ENCODE results near the gene PRRC2A. TPM values are rescaled to one million over a fixed set of nuclear protein-coding genes. Genes with fewer than 3 reads are reported as not detected.

PRRC2A gene
- total RNA-seq, 1 donor from 2014 or later, result 90.6 TPM

DNA sequence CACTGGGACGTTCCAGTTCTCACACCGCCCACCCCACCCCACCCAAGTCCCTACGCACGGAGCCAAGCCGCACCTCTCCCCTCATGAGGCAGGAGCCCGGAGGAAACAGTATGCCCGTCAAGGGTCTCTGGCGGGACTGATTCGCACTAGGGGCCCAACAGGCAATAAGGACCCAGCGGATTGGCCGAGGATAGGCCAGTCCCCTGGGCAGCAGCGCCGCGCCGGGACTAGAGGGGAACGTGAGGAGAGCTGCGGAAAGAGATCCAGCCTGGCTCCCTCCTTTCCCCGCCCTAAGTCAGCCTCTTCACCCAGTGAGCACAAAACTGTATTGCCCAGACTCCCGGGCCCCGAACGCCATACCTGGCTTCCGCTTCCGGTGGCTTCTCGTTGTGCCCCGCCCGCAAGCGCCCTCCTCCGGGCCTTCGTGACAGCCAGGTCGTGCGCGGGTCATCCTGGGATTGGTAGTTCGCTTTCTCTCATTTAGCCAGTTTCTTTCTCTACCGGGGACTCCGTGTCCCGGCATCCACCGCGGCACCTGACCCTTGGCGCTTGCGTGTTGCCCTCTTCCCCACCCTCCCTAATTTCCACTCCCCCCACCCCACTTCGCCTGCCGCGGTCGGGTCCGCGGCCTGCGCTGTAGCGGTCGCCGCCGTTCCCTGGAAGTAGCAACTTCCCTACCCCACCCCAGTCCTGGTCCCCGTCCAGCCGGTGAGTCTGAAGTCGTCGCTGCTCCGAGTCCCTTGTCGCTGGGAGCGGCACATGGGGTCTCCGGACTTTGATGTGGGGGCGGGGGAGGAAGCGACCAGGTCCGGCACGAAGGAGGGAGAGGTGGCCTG, 45.2 kb downstream of the PRRC2A start, which contains the start of gene CSNK2B:
Gene CSNK2B (plus strand): TSS at position 580 of the 836 bp plus-strand sequence. CDS start 752 bp downstream, outside the sequence.
- DNase-seq (ENCODE audit: low read depth), result peak; percentile 94

DNA sequence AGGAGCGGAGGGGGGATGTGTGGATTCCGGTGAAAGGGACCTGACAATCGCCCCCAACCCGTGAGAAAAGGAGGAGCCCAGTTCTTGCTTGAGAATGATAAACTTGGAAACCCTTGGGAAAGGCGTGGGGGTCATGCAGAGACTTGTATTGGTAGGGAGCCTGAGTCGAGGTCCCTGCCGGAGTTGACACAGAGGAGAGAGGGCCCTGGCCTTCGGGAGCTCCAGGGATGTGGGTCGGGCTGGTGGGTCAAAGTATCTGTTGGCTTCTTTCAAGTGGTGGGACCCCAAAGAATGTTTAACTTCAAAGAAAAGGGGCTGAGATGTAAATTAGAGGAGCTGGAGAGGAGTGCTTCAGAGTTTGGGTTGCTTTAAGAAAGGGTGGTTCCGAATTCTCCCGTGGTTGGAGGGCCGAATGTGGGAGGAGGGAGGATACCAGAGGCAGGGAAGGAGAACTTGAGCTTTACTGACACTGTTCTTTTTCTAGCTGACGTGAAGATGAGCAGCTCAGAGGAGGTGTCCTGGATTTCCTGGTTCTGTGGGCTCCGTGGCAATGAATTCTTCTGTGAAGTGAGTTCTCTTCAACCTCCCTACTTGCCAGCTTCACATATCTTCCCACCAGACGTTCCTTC, 45.9 kb downstream of the PRRC2A start:
- DNase-seq (ENCODE audit: low read depth), result no peak

DNA sequence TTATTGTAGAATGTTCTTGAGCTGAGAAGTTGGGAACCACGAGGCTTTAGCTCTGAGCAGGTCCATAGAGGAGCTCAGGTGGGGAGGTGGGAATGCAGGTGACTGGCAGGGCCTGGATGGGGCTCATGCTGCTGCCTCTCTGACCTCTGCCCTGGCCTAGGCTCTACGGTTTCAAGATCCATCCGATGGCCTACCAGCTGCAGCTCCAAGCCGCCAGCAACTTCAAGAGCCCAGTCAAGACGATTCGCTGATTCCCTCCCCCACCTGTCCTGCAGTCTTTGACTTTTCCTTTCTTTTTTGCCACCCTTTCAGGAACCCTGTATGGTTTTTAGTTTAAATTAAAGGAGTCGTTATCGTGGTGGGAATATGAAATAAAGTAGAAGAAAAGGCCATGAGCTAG, 49.2 kb downstream of the PRRC2A start, which contains the start of gene LY6G5B:
Gene LY6G5B (plus strand): TSS at position 301 of the 400 bp plus-strand sequence. CDS start 975 bp downstream, outside the sequence.
- no peak for DNase-seq (ENCODE audit: low read depth)

DNA sequence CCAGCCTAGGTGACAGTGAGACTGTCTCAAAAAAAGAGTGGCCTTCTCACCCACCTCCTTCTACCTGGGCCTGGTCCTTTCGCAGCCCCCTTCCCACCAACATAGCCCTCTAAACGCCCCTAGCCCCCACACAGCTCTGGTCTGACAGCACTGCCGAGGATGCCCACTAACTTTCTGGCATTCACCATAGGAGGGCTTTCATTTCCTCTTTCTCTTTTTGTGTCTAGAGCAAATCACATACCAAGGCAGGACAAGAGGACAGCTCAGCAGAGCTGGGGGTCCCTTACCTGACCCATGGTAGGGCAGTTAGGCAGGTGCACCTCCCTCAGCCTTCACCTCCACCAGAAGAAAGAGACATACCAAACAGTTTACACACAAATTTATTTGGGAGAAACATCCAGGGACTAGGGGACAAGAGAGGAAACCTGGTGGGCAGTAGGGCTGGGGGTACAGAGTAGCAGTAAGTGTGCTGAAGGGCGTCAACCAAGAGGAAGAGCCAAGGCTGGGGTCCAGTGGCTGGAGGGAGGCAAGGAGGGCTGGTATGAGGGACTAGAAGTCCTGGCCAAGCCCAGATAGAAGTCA, 55.9 kb downstream of the PRRC2A start:
- no peak for DNase-seq (ENCODE audit: low read depth)

DNA sequence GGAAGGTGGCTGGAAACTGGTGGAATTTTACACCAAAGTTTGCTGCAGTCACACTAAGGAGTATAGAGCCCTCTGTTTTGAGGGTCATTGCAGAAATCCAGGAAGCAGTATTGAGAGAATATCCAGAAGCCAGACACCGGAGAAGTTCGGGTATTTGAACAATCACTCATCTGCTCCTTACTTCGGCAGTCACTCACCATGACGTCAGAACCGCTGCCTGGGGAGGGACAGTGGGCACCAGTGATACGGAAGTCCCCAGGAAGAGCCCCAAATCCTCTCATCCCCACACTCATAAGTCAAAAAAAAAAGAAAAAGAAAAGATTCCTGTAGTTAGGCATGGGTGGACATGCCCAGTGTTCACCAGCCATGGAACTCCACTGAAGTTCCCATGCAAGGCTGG, 56.4 kb downstream of the PRRC2A start:
- no peak for DNase-seq (ENCODE audit: low read depth)

DNA sequence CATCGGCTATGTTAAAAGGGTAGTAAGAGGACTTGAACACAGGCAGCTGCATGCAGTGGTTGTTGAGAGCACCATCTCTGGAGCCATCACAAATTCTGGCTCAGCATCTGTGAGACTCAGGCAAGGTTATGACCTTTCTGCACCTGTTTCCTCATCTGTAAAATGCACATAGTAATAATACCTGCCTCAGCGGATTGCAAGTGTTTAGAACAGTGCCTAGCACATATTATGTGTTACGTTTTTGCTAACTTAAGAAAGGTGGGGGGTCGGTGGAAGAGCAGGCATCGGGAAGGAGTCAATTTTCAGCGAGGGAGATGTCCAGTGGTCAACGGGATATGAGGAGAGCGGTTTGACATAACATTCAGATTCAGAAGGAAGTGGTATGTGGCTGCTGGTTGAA, 57.4 kb downstream of the PRRC2A start:
- no peak for DNase-seq (ENCODE audit: low read depth)

DNA sequence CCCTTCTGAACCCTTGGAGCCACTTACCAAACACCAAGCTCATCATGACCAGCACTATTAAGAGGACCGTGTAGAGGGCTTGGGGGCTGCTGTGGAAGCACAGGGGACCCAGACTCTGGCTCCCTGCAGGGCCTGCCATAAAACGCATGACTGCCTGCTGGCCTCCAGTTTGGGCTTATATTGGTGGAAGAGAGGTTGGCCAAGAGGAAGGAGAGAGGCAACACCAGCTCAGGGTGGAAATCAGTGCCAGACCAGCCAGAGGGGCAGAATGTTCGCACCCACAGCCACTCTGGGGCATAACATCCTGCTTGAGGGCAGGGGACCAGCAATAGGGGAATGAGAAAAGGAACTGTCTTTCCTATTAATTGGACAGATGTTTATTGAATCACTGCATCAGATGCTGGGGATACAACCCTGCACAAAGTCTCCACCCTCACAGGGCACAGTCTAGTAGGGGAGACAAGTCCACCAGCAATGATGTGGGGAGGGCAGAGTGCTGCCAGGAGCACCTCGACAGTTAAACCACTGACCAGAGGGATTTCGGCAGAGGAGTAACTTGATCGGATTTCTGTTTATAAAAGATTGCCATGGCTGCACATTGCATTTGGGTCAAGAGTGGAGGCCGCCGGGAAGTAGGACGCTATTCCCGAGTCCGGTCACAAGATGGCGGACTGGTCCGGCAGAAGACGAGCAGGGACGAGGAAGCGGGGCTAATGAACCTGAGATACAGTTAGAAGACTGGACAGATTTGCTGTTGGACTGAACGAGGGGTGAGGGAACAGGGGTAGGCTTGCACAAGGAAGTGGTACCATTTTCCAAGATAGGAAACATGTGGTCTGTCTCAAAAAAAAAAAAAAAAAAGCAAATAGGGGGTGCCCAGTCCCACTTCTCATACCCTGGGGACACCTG, 60.0 kb downstream of the PRRC2A start, which contains the start of gene LY6G5C:
Gene LY6G5C (minus strand): TSS at position 842 of the 909 bp plus-strand sequence. CDS start 694 bp downstream, at position 148.
- peak; percentile 84 for DNase-seq (ENCODE audit: low read depth)

DNA sequence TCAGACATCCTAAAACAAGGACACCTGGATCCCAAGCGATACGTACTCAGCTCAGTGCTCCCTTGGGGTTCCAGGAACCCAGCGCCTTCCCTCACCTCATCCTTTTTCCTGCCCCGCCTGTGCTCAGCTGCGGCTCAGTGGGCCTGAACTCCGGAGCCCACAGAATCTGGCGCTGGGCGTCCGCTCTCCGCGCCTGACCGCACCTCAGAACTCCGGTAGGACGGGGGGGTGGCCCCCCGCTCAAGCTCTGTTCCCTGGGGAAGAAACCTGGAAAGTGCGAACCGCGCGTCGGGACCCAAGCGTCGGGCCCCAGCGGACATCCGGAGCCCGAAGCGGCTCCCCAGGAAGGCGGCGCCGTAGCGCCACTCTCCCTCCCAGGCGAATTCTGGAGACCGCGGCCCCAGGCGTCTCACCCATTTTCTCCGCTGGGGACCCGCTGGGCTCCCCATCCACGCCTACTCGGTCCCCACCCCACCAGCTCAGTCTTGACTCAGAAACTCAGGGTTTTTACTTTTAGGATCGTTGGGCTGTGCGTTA, 60.7 kb downstream of the PRRC2A start:
- peak; percentile 53 for DNase-seq (ENCODE audit: low read depth)

DNA sequence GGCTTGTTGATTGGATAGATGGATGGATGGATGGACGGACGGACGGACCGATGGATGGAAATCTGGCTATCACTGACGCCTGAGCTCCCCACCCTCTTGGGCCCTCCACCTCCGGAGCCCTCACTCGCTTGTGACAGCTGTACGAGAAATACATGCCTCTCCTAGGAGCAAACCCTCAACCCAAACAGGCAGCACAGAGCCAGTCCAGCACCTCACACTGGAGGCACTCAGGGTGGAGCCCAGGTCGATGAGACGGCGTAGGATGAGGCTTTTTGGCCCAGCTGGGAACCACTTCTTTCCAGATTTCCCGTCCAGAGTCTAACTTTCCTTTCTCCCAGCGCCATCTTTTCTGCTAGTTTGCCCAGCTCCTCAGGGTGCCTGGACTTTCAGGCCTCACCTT, 63.1 kb downstream of the PRRC2A start:
- no peak for DNase-seq (ENCODE audit: low read depth)

DNA sequence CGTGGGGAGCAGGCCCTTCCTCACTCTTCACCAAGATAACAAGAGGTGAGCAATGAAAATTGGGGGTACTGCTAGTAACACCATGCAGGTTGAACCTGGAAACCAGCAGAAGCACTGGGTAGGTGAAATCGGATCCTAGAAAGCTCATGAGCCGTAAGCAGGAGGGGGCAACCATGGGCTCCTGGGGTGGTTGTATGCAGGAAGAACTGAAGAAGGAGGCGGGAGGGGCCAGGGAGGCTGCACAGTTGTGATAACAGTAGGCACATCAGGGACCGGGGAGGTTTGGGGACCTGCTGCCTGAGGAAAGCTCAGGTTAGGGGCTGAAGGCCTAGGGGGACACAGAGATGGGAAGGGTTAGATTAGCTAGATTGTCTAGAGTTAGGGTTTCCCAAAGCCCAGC, 66.0 kb downstream of the PRRC2A start:
- DNase-seq (ENCODE audit: low read depth), result no peak

DNA sequence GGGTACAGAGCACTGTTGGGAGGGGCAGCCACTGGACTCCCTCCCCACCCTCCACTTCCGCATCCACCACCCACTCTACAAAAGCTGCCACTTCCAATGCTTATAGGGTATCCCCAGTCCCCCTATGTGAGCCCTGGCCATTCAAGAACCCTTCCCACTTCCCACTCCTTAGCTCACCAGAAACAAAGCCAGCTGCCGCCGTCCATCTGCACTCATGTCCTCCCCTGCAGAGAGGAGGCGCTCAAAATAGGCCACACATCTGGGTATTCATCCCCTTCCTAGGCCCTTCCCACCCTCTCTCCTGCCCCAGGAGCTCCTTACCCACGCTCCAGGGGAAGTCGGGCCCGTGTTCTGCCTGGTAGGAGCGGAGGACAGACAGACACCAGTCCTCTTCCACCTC, 66.8 kb downstream of the PRRC2A start:
- no peak for DNase-seq (ENCODE audit: low read depth)

Other genes starting within 250 kb of the PRRC2A start
- 33.0 and 55.6 TPM in 2 replicates for gene MICA, start 217.1 kb upstream of the PRRC2A start, total RNA-seq
- gene MICB, start 122.6 kb upstream of the PRRC2A start, total RNA-seq, result 5.3 and 17.5 TPM in 2 replicates
- 0.15 TPM in 1 of 2 replicates, not detected in the other for gene MCCD1, start 91.8 kb upstream of the PRRC2A start, total RNA-seq
- 234 and 346 TPM in 2 replicates for gene DDX39B, start 78.7 kb upstream of the PRRC2A start, total RNA-seq
- 1.0 TPM in 1 of 2 replicates, not detected in the other for gene ATP6V1G2, start 74.1 kb upstream of the PRRC2A start, total RNA-seq
- gene NFKBIL1, start 73.1 kb upstream of the PRRC2A start, total RNA-seq, result 17.6 and 30.0 TPM in 2 replicates
- gene LTA, start 48.4 kb upstream of the PRRC2A start, total RNA-seq, result not detected in 2 replicates
- gene TNF, start 45.1 kb upstream of the PRRC2A start, total RNA-seq, result 2.4 and 7.8 TPM in 2 replicates
- 7.0 and 35.1 TPM in 2 replicates for gene LTB, start 38.3 kb upstream of the PRRC2A start, total RNA-seq
- not detected in 2 replicates for gene LST1, start 34.4 kb upstream of the PRRC2A start, total RNA-seq
- gene NCR3, start 27.7 kb upstream of the PRRC2A start, total RNA-seq, result not detected in 2 replicates
- gene AIF1, start 5.5 kb upstream of the PRRC2A start, total RNA-seq, result not detected in 2 replicates
- gene BAG6, start 31.9 kb downstream of the PRRC2A start, total RNA-seq, result 130 and 241 TPM in 2 replicates
- gene APOM, start 35.2 kb downstream of the PRRC2A start, total RNA-seq, result 0.69 and 0.80 TPM in 2 replicates
- gene C6orf47, start 40.1 kb downstream of the PRRC2A start, total RNA-seq, result 28.6 and 32.0 TPM in 2 replicates
- 9.1 and 16.0 TPM in 2 replicates for gene GPANK1, start 44.3 kb downstream of the PRRC2A start, total RNA-seq
- 116 and 121 TPM in 2 replicates for gene CSNK2B, start 45.4 kb downstream of the PRRC2A start, total RNA-seq
- gene LY6G5B, start 49.3 kb downstream of the PRRC2A start, total RNA-seq, result 2.6 TPM in 1 of 2 replicates, not detected in the other
- 0.40 TPM in 1 of 2 replicates, not detected in the other for gene LY6G5C, start 60.4 kb downstream of the PRRC2A start, total RNA-seq
- gene ABHD16A, start 82.6 kb downstream of the PRRC2A start, total RNA-seq, result 54.7 and 56.6 TPM in 2 replicates
- not detected in 2 replicates for gene LY6G6F, start 86.2 kb downstream of the PRRC2A start, total RNA-seq
- gene LY6G6D, start 94.6 kb downstream of the PRRC2A start, total RNA-seq, result not detected in 2 replicates
- gene LY6G6C, start 101.0 kb downstream of the PRRC2A start, total RNA-seq, result not detected in 2 replicates
- not detected in 2 replicates for gene MPIG6B, start 102.7 kb downstream of the PRRC2A start, total RNA-seq
- gene DDAH2, start 108.6 kb downstream of the PRRC2A start, total RNA-seq, result 101 and 121 TPM in 2 replicates
- gene CLIC1, start 115.8 kb downstream of the PRRC2A start, total RNA-seq, result 345 and 2,008 TPM in 2 replicates
- gene MSH5, start 119.3 kb downstream of the PRRC2A start, total RNA-seq, result 4.4 and 6.6 TPM in 2 replicates
- gene SAPCD1, start 141.9 kb downstream of the PRRC2A start, total RNA-seq, result 0.50 and 0.69 TPM in 2 replicates
- 2.6 and 8.5 TPM in 2 replicates for gene VWA7, start 156.6 kb downstream of the PRRC2A start, total RNA-seq
- 67.4 and 103 TPM in 2 replicates for gene VARS1, start 175.0 kb downstream of the PRRC2A start, total RNA-seq
- 16.6 and 46.9 TPM in 2 replicates for gene LSM2, start 186.3 kb downstream of the PRRC2A start, total RNA-seq
- gene HSPA1L, start 194.6 kb downstream of the PRRC2A start, total RNA-seq, result 0.87 and 2.0 TPM in 2 replicates
- gene HSPA1A, start 194.8 kb downstream of the PRRC2A start, total RNA-seq, result 178 and 296 TPM in 2 replicates
- gene HSPA1B, start 207.0 kb downstream of the PRRC2A start, total RNA-seq, result 197 and 264 TPM in 2 replicates
- gene NEU1, start 242.1 kb downstream of the PRRC2A start, total RNA-seq, result 104 and 112 TPM in 2 replicates

Data from renal cortical epithelial cell (primary cell).